AG09319 (cell line): ENCODE measurements around the gene REV3L.
"Not testable (repeated sequence)": the region's sequence is repeated elsewhere in the genome, so short reads cannot be mapped to it uniquely, and the experiment has no call there.

Experiments used
- DNase-seq: peaks from one replicate; pipeline ENCODE4 v3.0.0-alpha.2; 2010; ENCODE audit warnings: low read depth; ENCODE audit errors: extremely low read depth
- CTCF ChIP-seq: IDR thresholded peaks from 2 replicates; pipeline ENCODE4 v1.5.1; 2011; ENCODE audit warnings: low read depth, mild to moderate bottlenecking, inconsistent platforms, low read length, moderate library complexity

Gene REV3L

GRCh38 chr6:111260570-111261298 is 222.3 kb downstream of the REV3L start:
- DNase-seq = no peak
- no peak for TF ChIP-seq CTCF

- DNase-seq = peak; percentile 99
- peak; percentile 89 for TF ChIP-seq CTCF
Observed at GRCh38 chr6:111259089-111259831, 223.8 kb downstream of the REV3L start.

- TF ChIP-seq CTCF = no peak
- no peak for DNase-seq
Observed at GRCh38 chr6:111258615-111259088, 224.4 kb downstream of the REV3L start.

- no peak for TF ChIP-seq CTCF
- DNase-seq = no peak
Observed at GRCh38 chr6:111258010-111258409, 225.0 kb downstream of the REV3L start.

GRCh38 chr6:111256646-111257045 is 226.4 kb downstream of the REV3L start:
- no peak; the same call in none of the 2 replicates for TF ChIP-seq CTCF
- no peak for DNase-seq

- not testable (repeated sequence) for DNase-seq
Observed at GRCh38 chr6:111255838-111256237, 227.2 kb downstream of the REV3L start.

GRCh38 chr6:111254779-111255166 is 228.2 kb downstream of the REV3L start:
- no peak for DNase-seq
- no peak for TF ChIP-seq CTCF
